Epithelial cell of esophagus (primary cell): ENCODE measurements around the gene MAK.
"Not testable (repeated sequence)": the region's sequence is repeated elsewhere in the genome, so short reads cannot be mapped to it uniquely, and the experiment has no call there.

ENCODE experiments used
- DNase-seq: peaks from one replicate; pipeline ENCODE4 v3.0.0; 2010; ENCODE audit warnings: low read depth
- H3K4me3 ChIP-seq: 2 replicates; pipeline ENCODE4 v1.5.1; 2011; ENCODE audit warnings: mild to moderate bottlenecking, low read length, control low read depth
- CTCF ChIP-seq: IDR thresholded peaks from 2 replicates; pipeline ENCODE4 v1.5.1; 2011; ENCODE audit warnings: low read depth, mild to moderate bottlenecking, low read length, control low read depth, inconsistent platforms; ENCODE audit not compliant: insufficient read depth; ENCODE audit errors: missing control alignments

Gene MAK

GRCh38 chr6:10862361-10862760 is 24.0 kb upstream of the MAK start:
- no peak overlapping the region for H3K4me3 ChIP-seq
- no peak for TF ChIP-seq CTCF
- DNase-seq: no peak

GRCh38 chr6:10861086-10861485 is 22.7 kb upstream of the MAK start:
- DNase-seq: no peak
- H3K4me3 ChIP-seq: no peak overlapping the region
- TF ChIP-seq CTCF: no peak

GRCh38 chr6:10857259-10857658 is 18.9 kb upstream of the MAK start:
- no peak for DNase-seq
- H3K4me3 ChIP-seq: no peak overlapping the region
- TF ChIP-seq CTCF: no peak

- H3K4me3 ChIP-seq: no peak overlapping the region
- DNase-seq: no peak
- TF ChIP-seq CTCF: no peak
Observed at GRCh38 chr6:10854922-10855632, 16.7 kb upstream of the MAK start.

GRCh38 chr6:10853849-10854300 is 15.5 kb upstream of the MAK start:
- not testable (repeated sequence) for H3K4me3 ChIP-seq, DNase-seq

GRCh38 chr6:10852361-10852960 is 14.1 kb upstream of the MAK start:
- TF ChIP-seq CTCF: no peak
- DNase-seq: no peak
- H3K4me3 ChIP-seq: no peak overlapping the region

GRCh38 chr6:10850728-10851127 is 12.4 kb upstream of the MAK start:
- no peak for TF ChIP-seq CTCF
- H3K4me3 ChIP-seq: no peak overlapping the region
- no peak for DNase-seq
